HEK293 (cell line): ENCODE measurements around the gene PTP4A2.

Experiments used
- CTCF ChIA-PET: fragments of 350-600 bp; formaldehyde crosslinking; extraction: SDS; loops from one replicate; lab custom pipeline; 2021; ENCODE audit warnings: antibody characterized with exemption; lab: Yijun Ruan, JAX
- POLR2A ChIA-PET: fragments of 300-600 bp; formaldehyde crosslinking; extraction: SDS; loops from one replicate; lab custom pipeline; 2020; ENCODE audit warnings: antibody characterized with exemption, inconsistent platforms; lab: Yijun Ruan, JAX
- H3K27ac ChIP-seq: fragments of 200-500 bp; sonication (Bioruptor generic); 2 replicates; pipeline ENCODE4 v1.5.1; 2014; ENCODE audit warnings: low read depth, low read length, control low read depth, inconsistent platforms; ENCODE audit errors: extremely low read depth
- H3K36me3 ChIP-seq, 2 experiments: fragments of 200-500 bp in 1 of 2; sonication (Bioruptor generic) in 1 of 2; 1 replicate in 1 of 2; 2 replicates in 1 of 2; pipeline ENCODE4 v1.5.1; 2014 to 2017; ENCODE audit warnings: inconsistent platforms in 2 of 2, low read length in 2 of 2; ENCODE audit not compliant: control insufficient read depth in 2 of 2, insufficient read depth in 1 of 2
- H3K4me1 ChIP-seq: fragments of 200-500 bp; sonication (Bioruptor generic); 2 replicates; pipeline ENCODE4 v1.5.1; 2014; ENCODE audit warnings: mild to moderate bottlenecking, low read length, inconsistent platforms; ENCODE audit not compliant: control insufficient read depth, insufficient read depth
- H3K4me3 ChIP-seq: 2 replicates; pipeline ENCODE4 v1.5.1; 2011; ENCODE audit warnings: low read depth, mild to moderate bottlenecking, control low read depth, low read length, moderate library complexity
- H3K9me3 ChIP-seq: fragments of 200-500 bp; sonication (Bioruptor generic); 2 replicates; pipeline ENCODE4 v1.5.1; 2014; ENCODE audit warnings: low read depth, low read length, inconsistent platforms; ENCODE audit not compliant: control insufficient read depth, insufficient read depth
- BCL11A ChIP-seq: fragments of 450-650 bp; formaldehyde crosslinking; IDR thresholded peaks from 2 replicates; pipeline ENCODE4 v1.5.1; 2016; ENCODE audit warnings: low read depth, missing biosample characterization, missing genetic modification characterization
- FEZF1 ChIP-seq: fragments of 450-650 bp; formaldehyde crosslinking; IDR thresholded peaks from 2 replicates; pipeline ENCODE4 v1.5.1; 2016; ENCODE audit warnings: missing biosample characterization, missing genetic modification characterization
- REST ChIP-seq: fragments of 450-650 bp; formaldehyde crosslinking; IDR thresholded peaks from 2 replicates; pipeline ENCODE4 v1.5.1; 2016; ENCODE audit warnings: missing biosample characterization, missing genetic modification characterization
- ZBTB44 ChIP-seq: fragments of 450-650 bp; IDR thresholded peaks from 2 replicates; pipeline ENCODE4 v1.5.1; 2018; ENCODE audit warnings: missing biosample characterization, mild to moderate bottlenecking, missing genetic modification characterization
- ZEB2 ChIP-seq: fragments of 450-650 bp; formaldehyde crosslinking; IDR thresholded peaks from 2 replicates; pipeline ENCODE4 v1.5.1; 2016; ENCODE audit warnings: missing biosample characterization, missing genetic modification characterization
- ZNF148 ChIP-seq: fragments of 450-650 bp; formaldehyde crosslinking; IDR thresholded peaks from 2 replicates; pipeline ENCODE4 v1.5.0; 2017; ENCODE audit warnings: missing biosample characterization, missing genetic modification characterization, borderline replicate concordance
- ZNF16 ChIP-seq: fragments of 450-650 bp; formaldehyde crosslinking; IDR thresholded peaks from 2 replicates; pipeline ENCODE4 v1.5.1; 2016; ENCODE audit warnings: low read depth, missing biosample characterization, missing genetic modification characterization
- ZNF202 ChIP-seq: fragments of 450-650 bp; formaldehyde crosslinking; IDR thresholded peaks from 2 replicates; pipeline ENCODE4 v1.5.1; 2016; ENCODE audit warnings: missing biosample characterization, missing genetic modification characterization, borderline replicate concordance
- ZNF221 ChIP-seq: fragments of 450-650 bp; formaldehyde crosslinking; IDR thresholded peaks from 2 replicates; pipeline ENCODE4 v1.5.1; 2017; ENCODE audit warnings: missing biosample characterization, missing genetic modification characterization, borderline replicate concordance
- ZNF24 ChIP-seq: fragments of 450-650 bp; formaldehyde crosslinking; IDR thresholded peaks from 2 replicates; pipeline ENCODE4 v1.5.1; 2016; ENCODE audit warnings: missing biosample characterization, missing genetic modification characterization
- ZNF324 ChIP-seq: fragments of 450-650 bp; formaldehyde crosslinking; IDR thresholded peaks from 2 replicates; pipeline ENCODE4 v1.5.1; 2016; ENCODE audit warnings: missing biosample characterization, missing genetic modification characterization
- ZNF341 ChIP-seq: fragments of 450-650 bp; formaldehyde crosslinking; IDR thresholded peaks from 2 replicates; pipeline ENCODE4; 2016; ENCODE audit warnings: low read depth, missing biosample characterization, missing genetic modification characterization
- ZNF416 ChIP-seq: fragments of 450-650 bp; formaldehyde crosslinking; IDR thresholded peaks from 2 replicates; pipeline ENCODE4 v1.5.1; 2016; ENCODE audit warnings: missing biosample characterization, missing genetic modification characterization
- ZNF544 ChIP-seq: fragments of 450-650 bp; formaldehyde crosslinking; IDR thresholded peaks from 2 replicates; pipeline ENCODE4 v1.5.0; 2017; ENCODE audit warnings: missing biosample characterization, missing genetic modification characterization
- ZNF580 ChIP-seq: fragments of 450-650 bp; formaldehyde crosslinking; IDR thresholded peaks from 2 replicates; pipeline ENCODE4 v1.5.1; 2016; ENCODE audit warnings: missing biosample characterization, missing genetic modification characterization
- ZNF639 ChIP-seq: fragments of 450-650 bp; formaldehyde crosslinking; IDR thresholded peaks from 2 replicates; pipeline ENCODE4 v1.5.1; 2016; ENCODE audit warnings: missing biosample characterization, missing genetic modification characterization
- ZNF654 ChIP-seq: fragments of 450-650 bp; formaldehyde crosslinking; IDR thresholded peaks from 2 replicates; pipeline ENCODE4 v1.5.1; 2016; ENCODE audit warnings: low read depth, missing biosample characterization, missing genetic modification characterization
- ZNF660 ChIP-seq: fragments of 450-650 bp; IDR thresholded peaks from 2 replicates; pipeline ENCODE4 v1.5.1; 2018; ENCODE audit warnings: missing biosample characterization, mild to moderate bottlenecking, missing genetic modification characterization
- ZSCAN5A ChIP-seq: fragments of 450-650 bp; formaldehyde crosslinking; IDR thresholded peaks from 2 replicates; pipeline ENCODE4 v1.5.1; 2016; ENCODE audit warnings: missing biosample characterization, missing genetic modification characterization
- TF ChIP-seq, protein P1 (sequence below): fragments of 450-650 bp; formaldehyde crosslinking; IDR thresholded peaks from 2 replicates; pipeline ENCODE4 v1.5.1; 2016; ENCODE audit warnings: missing biosample characterization, missing genetic modification characterization, borderline replicate concordance

The PTP4A2 gene

DNA sequence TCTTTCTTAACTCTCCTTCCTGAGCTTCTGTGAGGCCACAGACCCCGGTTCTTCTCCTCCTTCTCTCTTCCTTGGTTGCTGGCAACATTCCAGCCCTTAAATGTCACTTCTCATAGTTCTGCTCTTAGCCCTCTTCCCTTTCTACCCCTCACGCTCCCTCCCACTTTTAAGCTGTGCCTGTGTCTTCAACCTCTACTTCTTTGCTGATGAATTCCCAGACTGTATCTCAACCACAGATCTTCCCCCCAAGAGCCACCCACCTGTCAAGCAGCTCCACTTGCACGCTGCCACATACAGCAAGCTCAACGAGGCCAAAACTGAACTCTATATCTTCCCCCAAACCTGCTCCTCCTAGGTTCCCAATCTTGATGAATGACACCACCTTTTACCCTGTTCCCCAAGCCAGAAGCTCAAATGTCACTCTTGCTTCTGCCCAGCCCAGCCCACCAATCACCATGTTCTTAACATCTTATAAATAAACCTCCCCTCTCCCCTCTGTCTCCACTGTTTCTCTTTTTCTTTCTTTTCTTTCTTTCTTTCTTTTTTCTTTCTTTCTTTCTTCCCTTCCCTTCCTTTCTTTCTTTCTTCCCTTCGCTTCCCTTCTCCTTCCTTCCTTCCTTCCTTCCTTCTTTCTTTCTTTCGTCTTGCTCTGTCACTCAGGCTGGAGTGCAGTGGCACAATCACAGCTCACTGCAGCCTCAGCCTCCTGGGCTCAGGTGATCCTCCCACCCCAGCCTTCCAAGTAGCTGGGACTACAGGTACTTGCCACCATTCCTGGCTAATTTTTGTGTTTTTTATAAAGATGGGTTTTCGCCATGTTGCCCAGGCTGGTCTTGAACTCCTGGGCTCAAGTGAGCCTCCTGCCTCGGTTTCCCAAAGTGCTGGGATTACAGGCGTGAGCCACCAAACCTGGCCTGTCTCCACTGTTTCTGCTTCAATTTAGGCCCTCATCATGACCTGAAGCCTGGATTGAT is 19.8 kb upstream of the PTP4A2 start (continued):
- TF ChIP-seq ZNF639 (tag by site-specific recombination) (no peak), ZNF580 (tag by site-specific recombination) (no peak)

GRCh38 chr1:31955917-31956736 is 18.0 kb upstream of the PTP4A2 start:
- Histone ChIP-seq H3K4me1 (peaks cover 7% of the 10 kb centered on the region; the same call in 1 of the 2 replicates), H3K27ac (peak overlapping the region; percentile 20; the same call in 1 of the 2 replicates), H3K4me3 (no peak overlapping the region), H3K9me3 (no peaks in the 10 kb centered on the region), H3K36me3 (no peaks in the 10 kb centered on the region)
- CTCF ChIA-PET, result interaction anchor here (0.6 to 7.4 kb wide), 7 partner anchors 8 to 140 kb away, joined by 3 to 74 read pairs (median 3); partner anchors contain the start of genes PTP4A2 and SPOCD1
- POLR2A ChIA-PET, result interaction anchor here (0.6 to 2.2 kb wide), 7 partner anchors 8 to 157 kb away, joined by 3 to 17 read pairs (median 3); partner anchors contain the start of genes KHDRBS1 and PTP4A2
- no peak for TF ChIP-seq ZNF416
- TF ChIP-seq ZNF24 (tag by site-specific recombination), result no peak
- no peak for TF ChIP-seq ZNF202 (tag by site-specific recombination)
- TF ChIP-seq ZNF324 (tag by site-specific recombination), result no peak
- no peak for TF ChIP-seq ZNF654 (tag by site-specific recombination)
- TF ChIP-seq ZSCAN5A (tag by site-specific recombination), result no peak
- no peak for TF ChIP-seq ZNF341 (tag by site-specific recombination)
- TF ChIP-seq FEZF1 (tag by site-specific recombination), result no peak
- TF ChIP-seq ZBTB44 (tag by site-specific recombination), result no peak
- TF ChIP-seq ZNF16 (tag by site-specific recombination), result no peak
- TF ChIP-seq REST (tag by site-specific recombination), result no peak
- no peak for TF ChIP-seq ZNF221
- TF ChIP-seq ZEB2 (tag by site-specific recombination), result no peak
- no peak for TF ChIP-seq ZNF544 (tag by site-specific recombination)
- TF ChIP-seq ZNF660, result no peak; the same call in 1 of the 2 replicates
- TF ChIP-seq BCL11A, result no peak
- TF ChIP-seq, protein P1, sequence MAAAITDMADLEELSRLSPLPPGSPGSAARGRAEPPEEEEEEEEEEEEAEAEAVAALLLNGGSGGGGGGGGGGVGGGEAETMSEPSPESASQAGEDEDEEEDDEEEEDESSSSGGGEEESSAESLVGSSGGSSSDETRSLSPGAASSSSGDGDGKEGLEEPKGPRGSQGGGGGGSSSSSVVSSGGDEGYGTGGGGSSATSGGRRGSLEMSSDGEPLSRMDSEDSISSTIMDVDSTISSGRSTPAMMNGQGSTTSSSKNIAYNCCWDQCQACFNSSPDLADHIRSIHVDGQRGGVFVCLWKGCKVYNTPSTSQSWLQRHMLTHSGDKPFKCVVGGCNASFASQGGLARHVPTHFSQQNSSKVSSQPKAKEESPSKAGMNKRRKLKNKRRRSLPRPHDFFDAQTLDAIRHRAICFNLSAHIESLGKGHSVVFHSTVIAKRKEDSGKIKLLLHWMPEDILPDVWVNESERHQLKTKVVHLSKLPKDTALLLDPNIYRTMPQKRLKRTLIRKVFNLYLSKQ (tag by site-specific recombination), result no peak
- no peak for TF ChIP-seq ZNF148 (tag by site-specific recombination)
